SKM-1 (cell line): ENCODE measurements around the gene UBE2I.

Source experiments
- DNase-seq: peaks from one replicate; lab custom pipeline; 2025; ENCODE audit not compliant: unreplicated experiment; lab: John Stamatoyannopoulos, UW

UBE2I gene

GRCh38 chr16:1312467-1312816, 3.0 kb downstream of the UBE2I start:
- DNase-seq, result no peak

DNA sequence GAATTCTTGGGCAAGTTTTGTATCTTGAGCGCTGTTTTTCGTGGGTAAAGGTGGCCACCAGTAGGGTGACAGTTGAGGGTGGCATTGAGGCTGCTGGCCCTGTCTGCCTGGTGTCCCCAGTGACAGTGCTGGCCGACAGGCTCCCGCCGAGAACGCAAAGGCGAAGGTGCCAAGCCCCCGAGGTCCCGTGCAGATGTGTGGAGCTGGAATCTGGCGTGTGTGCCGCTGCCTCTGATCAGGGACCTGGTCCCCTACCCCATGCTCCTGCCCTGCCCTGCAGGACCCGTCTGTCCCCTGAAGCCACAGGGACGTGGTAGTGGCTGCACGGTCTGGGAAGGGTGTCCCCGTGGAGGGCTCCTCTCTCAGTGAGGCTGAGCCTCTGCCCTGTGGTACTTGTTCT, 3.5 kb downstream of the UBE2I start:
- DNase-seq, result no peak

- DNase-seq, result no peak
Observed at GRCh38 chr16:1313721-1314369, 4.4 kb downstream of the UBE2I start.

GRCh38 chr16:1314399-1315068, 5.1 kb downstream of the UBE2I start:
- DNase-seq, result no peak

DNA sequence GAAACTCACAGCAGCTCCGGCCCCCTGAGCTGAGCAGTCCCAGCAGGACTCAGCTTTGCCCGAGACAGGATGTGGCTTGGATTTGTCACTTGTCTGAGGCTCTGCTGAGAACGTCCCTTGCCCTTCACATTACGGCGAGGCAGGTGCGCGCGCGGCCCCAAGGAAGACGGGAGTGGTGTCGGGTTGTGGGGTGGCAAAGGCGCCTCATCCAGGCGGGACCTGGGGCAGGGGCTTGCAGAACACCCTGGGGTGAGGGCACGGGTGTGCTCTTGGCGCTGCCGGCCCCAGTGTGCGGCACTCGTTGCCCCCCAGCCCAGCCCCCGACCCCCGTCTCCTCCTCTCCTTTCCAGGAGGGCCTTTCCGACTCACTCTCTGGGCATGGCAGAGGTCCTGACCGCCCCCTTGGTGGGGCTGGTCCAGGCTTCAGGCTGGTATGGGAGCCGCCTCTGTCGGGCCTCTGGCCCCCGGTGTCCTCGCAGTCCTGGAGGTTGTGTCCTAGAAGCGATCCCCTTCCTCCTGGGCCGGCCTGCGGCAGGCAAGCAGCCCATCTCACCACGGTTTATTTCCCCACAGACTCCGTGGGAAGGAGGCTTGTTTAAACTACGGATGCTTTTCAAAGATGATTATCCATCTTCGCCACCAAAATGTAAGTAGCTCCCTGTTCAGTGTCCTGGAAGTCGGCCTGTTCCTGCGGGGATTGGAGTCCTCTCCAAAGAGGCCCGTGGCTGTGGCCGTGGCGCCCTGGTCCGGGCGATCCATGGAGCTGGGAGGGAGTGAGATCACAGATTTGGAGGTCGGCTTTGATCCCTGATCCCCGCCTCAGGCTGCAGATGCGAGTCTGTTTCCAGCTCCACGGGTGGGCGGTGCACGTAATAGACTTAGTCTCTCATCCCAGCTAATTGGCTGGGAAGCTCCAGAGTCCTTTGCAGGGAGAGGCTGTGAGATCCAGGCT, 5.9 kb downstream of the UBE2I start:
- no peak for DNase-seq

GRCh38 chr16:1316033-1316405, 6.6 kb downstream of the UBE2I start:
- no peak for DNase-seq

DNA sequence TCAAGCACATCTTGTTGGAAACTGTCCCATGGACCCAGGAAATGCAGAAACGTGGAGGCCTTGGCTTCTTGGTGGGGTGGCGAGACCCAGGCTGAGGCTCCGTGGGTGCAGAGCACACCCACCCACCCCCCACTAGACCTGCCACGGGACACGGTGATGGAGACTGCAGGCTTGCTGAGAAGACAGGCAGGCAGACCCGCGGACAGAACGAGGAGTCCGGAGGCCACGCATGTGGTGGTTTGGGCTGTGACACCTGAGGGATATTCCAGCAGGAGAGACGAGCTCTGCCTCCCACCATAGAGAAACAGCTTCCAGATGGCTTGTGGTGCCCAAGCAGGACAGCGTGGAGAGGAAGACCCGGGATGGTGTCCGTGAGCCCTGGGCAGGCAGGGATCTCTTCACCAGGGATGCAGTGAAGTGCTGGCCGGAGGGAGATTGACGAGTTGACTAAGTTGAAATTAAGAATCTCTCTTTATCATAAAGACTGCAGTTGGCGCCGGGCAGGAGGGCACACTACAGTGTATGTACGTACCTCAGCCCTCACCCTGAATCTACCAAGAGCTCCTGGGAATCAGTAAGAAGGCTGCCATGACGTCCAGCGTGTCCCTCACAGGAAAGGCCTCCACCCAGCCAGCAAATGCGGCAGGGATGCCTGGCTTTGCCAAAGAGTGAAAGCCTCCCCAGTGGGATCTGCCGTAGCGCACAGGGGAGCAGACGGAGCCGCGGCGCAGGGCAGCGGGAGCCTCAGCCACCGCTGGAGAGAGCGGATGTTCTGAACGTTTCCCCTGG, 8.2 kb downstream of the UBE2I start:
- no peak for DNase-seq

DNA sequence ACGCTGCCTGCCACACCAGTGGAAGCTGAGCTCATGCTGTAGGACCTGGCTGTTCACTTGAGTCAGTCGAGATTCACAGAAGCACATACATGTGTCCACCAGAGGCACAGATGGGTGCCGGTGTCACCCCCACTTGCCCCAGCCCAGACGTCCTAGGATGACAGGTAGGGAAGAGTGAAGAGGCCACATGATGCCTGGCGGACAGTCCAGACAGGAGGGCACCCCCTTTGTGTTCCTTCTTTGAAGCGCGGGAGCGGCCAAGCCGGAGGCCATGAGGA, 8.8 kb downstream of the UBE2I start:
- no peak for DNase-seq

DNA sequence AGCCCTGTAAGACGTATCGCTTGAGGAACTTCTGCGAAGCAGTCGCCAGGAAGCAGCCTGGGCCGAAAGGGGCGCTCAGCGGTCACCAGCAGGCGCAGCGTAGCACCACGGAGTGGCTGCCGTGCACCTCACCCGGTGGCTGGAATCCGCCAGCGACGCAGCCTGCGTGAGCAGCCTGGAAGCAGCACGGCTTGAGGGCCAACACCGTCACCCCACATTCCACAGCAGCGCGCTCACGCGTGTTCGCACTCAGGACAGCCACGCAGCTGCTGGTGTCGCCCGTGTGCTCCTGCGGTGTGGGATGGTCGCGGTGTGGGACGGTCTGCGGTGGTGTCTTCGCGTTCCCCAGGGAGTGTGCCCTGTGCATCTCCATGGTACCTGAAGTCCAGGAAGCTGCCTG, 9.6 kb downstream of the UBE2I start:
- DNase-seq, result no peak

- DNase-seq, result no peak
Observed at GRCh38 chr16:1320097-1320496, 10.7 kb downstream of the UBE2I start.

DNA sequence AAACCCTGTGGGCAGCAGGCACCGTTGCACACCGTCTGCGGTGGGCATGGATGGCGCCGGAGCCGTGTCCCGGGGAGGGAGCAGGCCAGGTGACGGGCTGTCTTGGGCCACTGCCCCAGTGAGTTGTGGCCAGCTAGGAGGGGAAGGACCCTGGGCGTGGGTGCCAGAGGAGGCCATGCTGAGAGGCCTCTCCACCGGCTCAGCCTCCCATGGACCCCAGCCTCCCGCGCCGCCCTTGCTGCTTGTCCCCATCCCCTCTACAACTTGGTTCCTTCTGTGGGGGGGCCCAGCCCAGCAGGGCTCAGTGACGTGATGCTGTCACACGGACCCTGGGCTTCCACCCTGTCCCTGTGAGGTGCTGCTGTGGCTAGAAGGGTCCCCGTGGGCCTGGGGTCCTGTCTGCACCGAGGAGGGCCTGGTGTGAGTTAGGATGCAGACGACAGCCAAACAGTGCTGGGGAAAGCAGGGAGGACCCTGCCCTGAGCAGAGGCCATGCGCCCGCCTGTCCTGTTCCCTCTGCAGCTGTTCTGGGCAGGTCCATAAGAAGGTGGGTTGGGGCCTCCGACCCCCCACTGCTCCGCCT, 11.3 kb downstream of the UBE2I start:
- no peak for DNase-seq

GRCh38 chr16:1322407-1322806, 13.0 kb downstream of the UBE2I start:
- no peak for DNase-seq

DNA sequence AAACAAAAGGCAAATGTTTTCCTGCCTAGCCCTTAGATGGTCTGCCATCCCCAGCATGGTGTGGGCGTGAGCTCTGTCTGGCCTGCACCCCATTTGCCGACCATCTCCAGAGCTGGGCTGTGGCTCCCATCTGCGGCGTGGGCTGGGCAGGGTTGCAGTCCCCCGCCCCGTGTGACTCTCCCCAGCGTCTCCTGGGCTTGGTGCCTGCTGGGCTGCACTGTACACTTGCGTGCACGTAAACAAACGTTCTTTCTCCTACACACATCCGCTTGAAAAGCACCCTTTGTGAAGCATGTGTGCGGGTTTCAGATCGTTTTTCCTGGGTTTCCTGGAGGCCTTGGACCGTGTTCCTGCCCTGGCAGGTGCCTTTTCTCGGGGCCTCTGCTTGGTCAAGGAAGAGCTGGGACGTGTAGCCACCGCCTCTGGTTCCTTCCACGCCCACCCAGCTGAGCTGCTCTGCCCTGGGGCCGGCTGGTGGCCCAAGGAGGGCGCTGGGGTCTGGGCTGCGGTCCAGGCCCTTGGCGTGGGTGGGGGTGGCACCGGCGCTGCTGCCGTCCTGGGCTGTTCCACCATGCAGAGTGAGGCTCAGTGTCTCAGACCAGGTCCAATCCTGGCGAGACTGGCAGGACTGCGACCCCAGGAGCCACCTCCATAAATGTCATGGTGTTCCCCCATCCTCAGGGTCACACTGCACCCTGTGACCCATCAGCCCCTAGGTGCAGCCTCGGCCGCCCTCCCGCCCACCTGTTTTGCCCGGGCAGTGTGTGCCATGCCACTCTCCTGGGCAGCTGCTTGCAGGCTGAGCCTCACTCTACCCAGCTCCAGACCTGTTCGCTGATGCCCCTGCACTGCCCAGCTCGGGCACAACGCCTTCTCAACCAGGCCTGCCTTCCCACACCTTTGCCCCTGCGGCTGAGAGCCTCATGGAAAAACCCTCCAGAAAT, 14.1 kb downstream of the UBE2I start:
- DNase-seq, result no peak

DNA sequence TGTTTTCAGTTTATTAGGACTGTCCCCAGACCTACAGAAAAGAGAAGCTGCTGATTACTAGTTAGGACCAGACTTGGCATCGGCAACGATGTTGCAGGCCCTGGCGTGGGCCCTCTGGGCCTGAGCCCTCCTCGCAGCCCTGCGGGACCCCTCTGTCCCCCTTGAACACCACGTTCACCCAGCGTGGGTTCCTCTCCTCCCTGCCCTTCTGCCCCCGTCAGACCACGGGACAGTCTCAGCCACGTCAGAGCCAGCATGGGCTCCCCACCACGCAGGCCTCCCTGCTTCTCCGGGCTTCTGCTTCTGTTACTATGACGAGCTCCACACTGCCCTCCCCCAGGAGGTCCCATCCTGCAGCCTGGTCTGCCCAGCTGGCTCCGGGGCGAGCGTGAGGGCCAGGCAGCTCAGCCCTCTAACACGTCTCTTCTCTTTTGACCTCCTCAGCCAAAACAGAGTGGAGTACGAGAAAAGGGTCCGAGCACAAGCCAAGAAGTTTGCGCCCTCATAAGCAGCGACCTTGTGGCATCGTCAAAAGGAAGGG, 14.9 kb downstream of the UBE2I start:
- no peak for DNase-seq

DNA sequence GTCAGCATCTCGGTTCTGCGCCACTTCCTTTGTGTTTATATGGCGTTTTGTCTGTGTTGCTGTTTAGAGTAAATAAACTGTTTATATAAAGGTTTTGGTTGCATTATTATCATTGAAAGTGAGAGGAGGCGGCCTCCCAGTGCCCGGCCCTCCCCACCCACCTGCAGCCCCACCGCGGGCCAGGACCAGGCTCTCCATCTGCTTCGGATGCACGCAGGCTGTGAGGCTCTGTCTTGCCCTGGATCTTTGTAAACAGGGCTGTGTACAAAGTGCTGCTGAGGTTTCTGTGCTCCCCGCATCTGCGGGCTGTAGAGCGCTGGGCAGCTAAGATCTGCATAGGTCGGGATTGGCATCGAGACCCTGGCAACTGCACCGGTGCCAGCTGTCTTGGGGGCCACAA, 15.8 kb downstream of the UBE2I start:
- no peak for DNase-seq

DNA sequence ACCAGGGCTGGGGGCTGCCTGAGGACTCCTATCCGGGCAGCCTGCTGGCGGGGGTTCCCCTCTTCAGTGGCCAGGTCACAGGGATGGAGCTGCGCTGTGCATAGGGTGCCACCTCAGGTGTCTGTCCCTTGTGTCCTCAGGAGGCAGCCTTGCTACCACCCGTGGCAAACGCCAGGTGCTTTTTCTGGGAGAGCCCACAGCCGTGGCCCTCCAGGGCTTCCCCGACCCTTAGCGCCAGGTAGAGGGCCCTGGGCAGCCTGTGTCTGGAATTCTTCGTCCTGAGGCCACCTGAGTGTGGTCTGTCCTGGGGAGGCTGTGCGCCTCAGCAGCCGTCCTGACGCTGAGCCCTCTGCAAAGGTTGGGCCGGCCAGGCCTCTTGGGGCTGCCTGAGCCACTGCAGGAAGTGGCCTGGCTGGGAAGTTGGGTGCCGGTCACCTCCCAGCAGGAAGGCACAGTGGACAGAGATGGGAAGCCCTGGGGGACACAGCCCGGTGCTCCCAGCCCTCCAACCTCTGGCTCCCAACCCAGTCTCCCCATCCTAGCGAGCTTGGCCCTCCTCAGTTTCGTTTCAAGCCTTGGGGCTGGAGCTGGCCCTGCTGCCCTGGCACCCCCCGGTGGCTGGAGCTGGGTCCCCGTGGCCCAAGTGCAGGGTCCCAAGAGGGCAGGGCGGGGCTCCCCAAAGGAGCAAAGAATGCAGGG, 16.4 kb downstream of the UBE2I start:
- no peak for DNase-seq

GRCh38 chr16:1326391-1326790, 17.0 kb downstream of the UBE2I start:
- DNase-seq, result no peak

DNA sequence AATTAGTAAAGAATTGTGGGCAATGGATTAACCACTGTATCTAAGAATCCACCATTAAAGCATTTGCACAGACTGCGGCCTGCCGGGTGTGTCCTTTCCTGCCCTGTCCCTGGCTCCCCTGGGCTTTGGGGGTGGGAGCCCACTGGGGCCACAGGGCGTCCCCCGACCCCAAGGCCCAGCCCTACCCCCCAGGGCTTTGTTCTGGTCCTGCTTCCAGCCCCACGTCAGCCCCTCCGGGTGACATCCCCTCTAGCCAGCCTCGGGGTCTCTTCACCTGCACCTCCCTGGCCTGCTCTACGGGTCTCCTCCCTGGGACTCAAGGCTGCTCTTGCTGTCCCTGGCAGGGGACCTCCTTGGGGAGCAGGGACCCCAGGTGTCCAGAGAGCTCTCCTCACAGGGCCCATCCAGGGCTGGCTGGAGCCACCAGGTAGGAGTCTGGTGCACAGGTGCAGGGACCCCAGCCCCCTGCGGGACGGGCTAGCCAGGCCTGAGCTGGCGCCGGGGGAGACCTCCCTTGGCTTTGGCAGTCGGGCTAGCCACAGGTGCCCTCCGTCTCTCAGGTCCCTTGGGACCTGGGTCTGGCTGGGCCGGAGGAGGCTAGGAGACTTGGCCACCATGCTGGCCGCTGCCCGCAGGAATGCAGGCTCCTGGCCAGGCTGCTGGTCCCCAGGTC, 17.6 kb downstream of the UBE2I start:
- DNase-seq, result no peak

GRCh38 chr16:1327619-1327947, 18.1 kb downstream of the UBE2I start:
- no peak for DNase-seq
